ENCODE measurements around the gene ROR2.

The ROR2 gene

DNA sequence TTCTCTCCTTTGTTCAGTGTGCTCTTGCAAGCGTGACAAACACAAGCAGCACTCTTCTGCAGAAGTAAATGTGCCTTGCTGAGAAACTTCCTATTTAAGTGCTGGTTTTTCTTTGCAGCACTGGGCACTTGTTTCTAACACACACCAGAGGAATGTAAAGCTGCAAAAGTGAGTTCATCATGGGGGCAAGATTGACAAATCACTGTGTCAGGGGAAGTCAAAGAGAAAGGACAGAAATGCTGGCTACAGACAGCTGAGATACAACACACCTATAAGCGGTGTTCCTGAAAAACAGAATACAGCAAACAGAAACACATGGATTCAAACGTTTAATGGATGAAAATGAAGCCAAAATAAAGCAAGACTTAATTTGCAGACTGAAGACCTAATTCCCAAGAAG lies 19.6 kb downstream of the ROR2 start:
- Histone ChIP-seq H3K4me2 (ENCODE audit: low read depth, low read length, poor library complexity, severe bottlenecking) (no peak overlapping the region), H4K20me1 (ENCODE audit: insufficient read depth, low read length, poor library complexity, severe bottlenecking) (no peaks in the 10 kb centered on the region), H3K27me3 (ENCODE audit: insufficient read depth, low read length, poor library complexity, severe bottlenecking) (no peaks in the 10 kb centered on the region), H3K9ac (ENCODE audit: low read depth, low read length, poor library complexity, severe bottlenecking) (no peak overlapping the region), H3K79me2 (ENCODE audit: insufficient read depth, low read length) (no peaks in the 10 kb centered on the region), H2AFZ (ENCODE audit: low read length) (no peak overlapping the region), H3K4me3 (ENCODE audit: low read length, poor library complexity, severe bottlenecking) (no peak overlapping the region), H3K36me3 (ENCODE audit: insufficient read depth, low read length) (no peaks in the 10 kb centered on the region), H3K4me1 (ENCODE audit: insufficient read depth, low read length, poor library complexity, severe bottlenecking) (no peaks in the 10 kb centered on the region), H3K9me2 (replicated peaks; ENCODE audit: low read depth, low read length) (no peaks in the 10 kb centered on the region), H3K9me3 (ENCODE audit: insufficient read depth, low read depth, low read length) (peaks cover 3% of the 10 kb centered on the region; the same call in 1 of the 2 replicates), H3F3A (ENCODE audit: low read depth) (no peaks in the 10 kb centered on the region)
- TF ChIP-seq EZH2phosphoT487 (IDR thresholded peaks at IDR 0.05; ENCODE audit: borderline replicate concordance) = no peak
- TF ChIP-seq, protein P1, sequence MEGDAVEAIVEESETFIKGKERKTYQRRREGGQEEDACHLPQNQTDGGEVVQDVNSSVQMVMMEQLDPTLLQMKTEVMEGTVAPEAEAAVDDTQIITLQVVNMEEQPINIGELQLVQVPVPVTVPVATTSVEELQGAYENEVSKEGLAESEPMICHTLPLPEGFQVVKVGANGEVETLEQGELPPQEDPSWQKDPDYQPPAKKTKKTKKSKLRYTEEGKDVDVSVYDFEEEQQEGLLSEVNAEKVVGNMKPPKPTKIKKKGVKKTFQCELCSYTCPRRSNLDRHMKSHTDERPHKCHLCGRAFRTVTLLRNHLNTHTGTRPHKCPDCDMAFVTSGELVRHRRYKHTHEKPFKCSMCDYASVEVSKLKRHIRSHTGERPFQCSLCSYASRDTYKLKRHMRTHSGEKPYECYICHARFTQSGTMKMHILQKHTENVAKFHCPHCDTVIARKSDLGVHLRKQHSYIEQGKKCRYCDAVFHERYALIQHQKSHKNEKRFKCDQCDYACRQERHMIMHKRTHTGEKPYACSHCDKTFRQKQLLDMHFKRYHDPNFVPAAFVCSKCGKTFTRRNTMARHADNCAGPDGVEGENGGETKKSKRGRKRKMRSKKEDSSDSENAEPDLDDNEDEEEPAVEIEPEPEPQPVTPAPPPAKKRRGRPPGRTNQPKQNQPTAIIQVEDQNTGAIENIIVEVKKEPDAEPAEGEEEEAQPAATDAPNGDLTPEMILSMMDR (conservative IDR thresholded peaks at IDR 0.05; ENCODE audit: low read length) = no peak

DNA sequence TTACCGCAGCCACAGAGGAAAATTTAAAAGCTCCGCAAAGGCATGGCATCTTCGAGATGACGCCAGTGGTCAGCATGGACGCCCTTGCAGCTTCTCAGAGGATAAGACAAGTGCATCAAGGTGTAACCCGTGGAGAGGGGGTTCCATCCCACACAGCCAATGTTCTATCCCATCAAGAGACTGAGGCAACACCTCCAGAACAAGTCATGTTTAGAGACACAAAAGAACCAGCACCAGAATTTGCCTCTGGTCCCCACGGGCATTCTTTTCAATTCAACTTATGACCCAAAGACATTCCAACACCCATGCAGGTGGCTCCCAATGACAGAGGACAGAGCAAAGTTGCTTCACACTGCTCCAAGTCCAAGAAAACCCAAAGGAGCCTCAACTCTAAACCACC lies 20.7 kb downstream of the ROR2 start:
- no peaks in the 10 kb centered on the region for H3K27me3 ChIP-seq (ENCODE audit: insufficient read depth, low read length, poor library complexity, severe bottlenecking)
- peaks cover 3% of the 10 kb centered on the region; the same call in 1 of the 2 replicates for H3K9me3 ChIP-seq (ENCODE audit: insufficient read depth, low read depth, low read length)
- H4K20me1 ChIP-seq (ENCODE audit: insufficient read depth, low read length, poor library complexity, severe bottlenecking) = no peaks in the 10 kb centered on the region
- H3K4me3 ChIP-seq (ENCODE audit: low read length, poor library complexity, severe bottlenecking) = no peak overlapping the region
- no peaks in the 10 kb centered on the region for H3K79me2 ChIP-seq (ENCODE audit: insufficient read depth, low read length)
- no peaks in the 10 kb centered on the region for H3K36me3 ChIP-seq (ENCODE audit: insufficient read depth, low read length)
- TF ChIP-seq EZH2phosphoT487 (IDR thresholded peaks at IDR 0.05; ENCODE audit: borderline replicate concordance) = no peak
- TF ChIP-seq, protein P1 (conservative IDR thresholded peaks at IDR 0.05; ENCODE audit: low read length) = no peak
- H3F3A ChIP-seq (ENCODE audit: low read depth) = no peaks in the 10 kb centered on the region
- no peaks in the 10 kb centered on the region for H3K4me1 ChIP-seq (ENCODE audit: insufficient read depth, low read length, poor library complexity, severe bottlenecking)
- H3K4me2 ChIP-seq (ENCODE audit: low read depth, low read length, poor library complexity, severe bottlenecking) = no peak overlapping the region
- no peak overlapping the region for H3K9ac ChIP-seq (ENCODE audit: low read depth, low read length, poor library complexity, severe bottlenecking)
- no peaks in the 10 kb centered on the region for H3K9me2 ChIP-seq (replicated peaks; ENCODE audit: low read depth, low read length)
- no peak overlapping the region for H2AFZ ChIP-seq (ENCODE audit: low read length)

DNA sequence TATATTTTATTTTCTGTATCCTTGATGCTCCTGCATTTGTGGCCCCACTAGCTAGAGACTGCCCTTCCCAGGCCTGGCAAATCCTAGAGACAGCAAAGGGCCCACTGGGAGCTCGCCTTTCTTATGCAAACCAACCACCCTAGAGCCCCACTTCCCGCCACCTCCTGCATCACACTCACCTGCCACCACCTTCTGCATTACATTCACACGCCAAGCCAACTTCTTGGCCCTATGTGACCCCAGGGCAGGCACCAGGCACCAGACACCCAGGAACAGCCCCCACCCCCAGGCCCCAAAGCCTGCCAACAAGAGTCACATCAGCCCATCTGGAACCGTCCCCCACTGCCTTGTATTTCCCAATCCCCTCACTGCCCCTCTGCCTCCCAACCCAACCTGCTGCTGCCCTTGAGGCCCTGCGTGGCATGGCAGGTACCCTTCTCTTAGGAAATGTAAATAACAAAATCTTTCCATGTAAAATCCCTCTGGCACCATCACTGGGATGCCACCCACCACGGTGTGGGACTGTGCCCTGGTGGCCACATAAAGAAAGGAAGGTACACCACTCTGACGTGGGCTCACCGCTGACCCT lies 22.0 kb downstream of the ROR2 start:
- Histone ChIP-seq H4K20me1 (ENCODE audit: insufficient read depth, low read length, poor library complexity, severe bottlenecking) (no peaks in the 10 kb centered on the region), H2AFZ (ENCODE audit: low read length) (no peak overlapping the region), H3K9me3 (ENCODE audit: insufficient read depth, low read depth, low read length) (peaks cover 3% of the 10 kb centered on the region; the same call in 1 of the 2 replicates), H3K4me3 (ENCODE audit: low read length, poor library complexity, severe bottlenecking) (no peak overlapping the region), H3K4me1 (ENCODE audit: insufficient read depth, low read length, poor library complexity, severe bottlenecking) (no peaks in the 10 kb centered on the region), H3K9me2 (replicated peaks; ENCODE audit: low read depth, low read length) (no peaks in the 10 kb centered on the region), H3K36me3 (ENCODE audit: insufficient read depth, low read length) (no peaks in the 10 kb centered on the region), H3F3A (ENCODE audit: low read depth) (no peaks in the 10 kb centered on the region), H3K79me2 (ENCODE audit: insufficient read depth, low read length) (no peaks in the 10 kb centered on the region), H3K9ac (ENCODE audit: low read depth, low read length, poor library complexity, severe bottlenecking) (no peak overlapping the region), H3K4me2 (ENCODE audit: low read depth, low read length, poor library complexity, severe bottlenecking) (no peak overlapping the region), H3K27me3 (ENCODE audit: insufficient read depth, low read length, poor library complexity, severe bottlenecking) (no peaks in the 10 kb centered on the region)
- TF ChIP-seq, protein P1 (conservative IDR thresholded peaks at IDR 0.05; ENCODE audit: low read length) = no peak
- no peak for TF ChIP-seq EZH2phosphoT487 (IDR thresholded peaks at IDR 0.05; ENCODE audit: borderline replicate concordance)
